ENCODE results near the gene DPT.
"Not testable (repeated sequence)": the region's sequence is repeated elsewhere in the genome, so short reads cannot be mapped to it uniquely, and the experiment has no call there.

DPT gene

GRCh38 chr1:168728473-168729404 lies at the start of gene DPT:
Gene DPT (minus strand): TSS chr1:168729206. CDS start chr1:168729174, 32 bp downstream.
- DNase-seq (ENCODE audit: low spot score in 2 of 2), result no peak
- Histone ChIP-seq H3K4me1 (no peaks in the 10 kb centered on the region), H3K36me3 (replicated peaks) (no peaks in the 10 kb centered on the region), H3K9me3 (no peaks in the 10 kb centered on the region), H3K4me3 (no peak within 1 kb of the TSS), H3K27me3 (ENCODE audit: low read depth) (no peaks in the 10 kb centered on the region)
- in situ Hi-C loops (cut with MboI; ENCODE audit: low sequenced_read_pairs), result no loop called here

DNA sequence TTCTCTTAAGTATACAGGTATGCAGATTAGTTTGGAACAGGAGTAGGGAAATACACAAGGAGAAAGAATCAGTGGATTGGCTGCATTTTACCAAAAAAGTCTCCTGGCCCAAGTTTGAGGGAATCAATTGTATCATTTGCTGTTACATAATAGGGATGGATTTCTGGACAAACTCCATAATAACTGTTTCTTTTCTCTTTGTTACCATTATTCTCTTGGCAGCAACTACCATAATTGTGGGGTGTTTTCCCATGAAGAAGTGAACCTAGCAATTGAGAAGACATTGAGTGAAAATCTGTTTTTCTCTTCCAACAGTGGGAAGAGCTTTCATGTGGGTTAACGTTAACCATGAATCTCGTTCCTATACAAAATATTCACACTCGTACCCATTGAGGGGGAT lies 46.4 kb upstream of the DPT start:
- DNase-seq (ENCODE audit: low spot score in 2 of 2), result no peak
- no peaks in the 10 kb centered on the region for H3K4me1 ChIP-seq
- H3K36me3 ChIP-seq (replicated peaks), result no peaks in the 10 kb centered on the region
- in situ Hi-C loops (cut with MboI; ENCODE audit: low sequenced_read_pairs), result no loop called here
- no peaks in the 10 kb centered on the region for H3K9me3 ChIP-seq
- no peak overlapping the region for H3K4me3 ChIP-seq
- no peaks in the 10 kb centered on the region for H3K27me3 ChIP-seq (ENCODE audit: low read depth)

- DNase-seq (ENCODE audit: low spot score in 2 of 2), result no peak
Measured at GRCh38 chr1:168774241-168774640, 45.2 kb upstream of the DPT start.

DNA sequence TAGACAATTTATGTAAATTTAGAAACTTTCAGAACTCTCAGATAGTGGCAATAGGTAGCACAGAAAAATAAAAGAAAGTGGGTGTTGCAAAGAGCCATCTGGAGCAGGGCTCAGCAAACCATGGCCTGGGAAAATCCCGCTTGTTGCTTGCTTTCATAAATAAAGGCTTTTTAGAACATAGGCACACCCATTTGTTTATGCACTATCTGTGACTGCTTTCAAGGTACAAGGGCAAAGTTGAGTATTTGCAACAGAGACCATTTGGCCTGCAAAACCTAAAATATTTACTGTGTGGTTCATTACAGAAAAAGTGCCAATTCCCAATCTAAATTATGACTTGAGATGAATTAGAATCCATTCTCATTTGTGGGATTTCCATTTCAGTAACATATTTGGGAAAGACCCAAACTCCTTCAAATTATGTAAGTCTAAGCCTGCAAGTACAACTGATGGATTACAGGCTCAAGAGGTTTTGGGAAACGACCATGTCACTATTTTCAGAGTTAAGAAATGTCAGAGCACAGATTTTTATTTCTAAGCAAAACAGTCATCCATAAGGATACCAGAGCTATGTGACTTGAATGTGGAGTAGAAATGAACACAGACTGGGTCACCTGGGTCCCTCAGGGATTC lies 43.5 kb upstream of the DPT start:
- Histone ChIP-seq H3K4me3 (no peak overlapping the region), H3K36me3 (replicated peaks) (no peaks in the 10 kb centered on the region), H3K27me3 (ENCODE audit: low read depth) (no peaks in the 10 kb centered on the region), H3K4me1 (no peaks in the 10 kb centered on the region), H3K9me3 (no peaks in the 10 kb centered on the region)
- DNase-seq (ENCODE audit: low spot score in 2 of 2), result no peak
- in situ Hi-C loops (cut with MboI; ENCODE audit: low sequenced_read_pairs), result no loop called here

More at GRCh38 chr1:168774241-168774640, 45.2 kb upstream of the DPT start:
- Histone ChIP-seq H3K36me3 (replicated peaks) (no peaks in the 10 kb centered on the region), H3K4me3 (no peak overlapping the region), H3K27me3 (ENCODE audit: low read depth) (no peaks in the 10 kb centered on the region), H3K9me3 (no peaks in the 10 kb centered on the region), H3K4me1 (no peaks in the 10 kb centered on the region)
- in situ Hi-C loops (cut with MboI; ENCODE audit: low sequenced_read_pairs), result no loop called here

- in situ Hi-C loops (cut with MboI; ENCODE audit: low sequenced_read_pairs), result no loop called here
- H3K36me3 ChIP-seq (replicated peaks), result no peaks in the 10 kb centered on the region
- H3K4me3 ChIP-seq, result no peak overlapping the region
- no peaks in the 10 kb centered on the region for H3K27me3 ChIP-seq (ENCODE audit: low read depth)
- no peaks in the 10 kb centered on the region for H3K4me1 ChIP-seq
- H3K9me3 ChIP-seq, result no peaks in the 10 kb centered on the region
- no peak for DNase-seq (ENCODE audit: low spot score in 2 of 2)
Measured at GRCh38 chr1:168771104-168771630, 42.2 kb upstream of the DPT start.

GRCh38 chr1:168769893-168770292 lies 40.9 kb upstream of the DPT start:
- H3K27me3 ChIP-seq (ENCODE audit: low read depth); DNase-seq (ENCODE audit: low spot score in 2 of 2); H3K36me3 ChIP-seq (replicated peaks); H3K4me1 ChIP-seq; H3K9me3 ChIP-seq; H3K4me3 ChIP-seq; in situ Hi-C loops (cut with MboI; ENCODE audit: low sequenced_read_pairs): not testable (repeated sequence)

- Histone ChIP-seq H3K27me3 (ENCODE audit: low read depth) (no peaks in the 10 kb centered on the region), H3K4me1 (no peaks in the 10 kb centered on the region), H3K4me3 (no peak overlapping the region), H3K9me3 (no peaks in the 10 kb centered on the region), H3K36me3 (replicated peaks) (no peaks in the 10 kb centered on the region)
- no peak for DNase-seq (ENCODE audit: low spot score in 2 of 2)
- in situ Hi-C loops (cut with MboI; ENCODE audit: low sequenced_read_pairs), result no loop called here
Measured at GRCh38 chr1:168767894-168768584, 39.0 kb upstream of the DPT start.

DNA sequence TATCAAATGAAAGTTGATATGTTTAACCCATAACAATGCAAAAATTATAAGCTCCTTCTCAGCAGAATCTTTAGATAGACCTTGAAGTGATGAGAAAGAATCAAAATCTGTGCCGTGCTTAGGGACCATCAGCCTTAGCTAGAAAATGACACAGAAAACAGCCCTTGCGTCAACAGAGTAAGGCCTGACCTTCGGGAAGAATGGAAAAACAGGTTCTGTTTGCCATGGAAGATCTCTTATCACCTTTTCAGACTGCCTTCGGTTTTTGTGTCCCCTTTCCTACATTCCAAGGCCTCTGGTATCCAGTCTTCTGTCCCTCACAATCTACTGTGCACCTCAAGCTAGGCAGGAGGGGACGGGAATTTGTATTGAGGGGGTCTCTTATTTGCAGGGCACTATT lies 37.6 kb upstream of the DPT start:
- in situ Hi-C loops (cut with MboI; ENCODE audit: low sequenced_read_pairs), result no loop called here

GRCh38 chr1:168763031-168763430 lies 34.0 kb upstream of the DPT start:
- Histone ChIP-seq H3K9me3 (no peaks in the 10 kb centered on the region), H3K36me3 (replicated peaks) (no peaks in the 10 kb centered on the region), H3K4me3 (no peak overlapping the region), H3K27me3 (ENCODE audit: low read depth) (no peaks in the 10 kb centered on the region), H3K4me1 (no peaks in the 10 kb centered on the region)
- in situ Hi-C loops (cut with MboI; ENCODE audit: low sequenced_read_pairs), result no loop called here
- DNase-seq (ENCODE audit: low spot score in 2 of 2), result no peak

More for the DNA sequence above, 37.6 kb upstream of the DPT start:
- Histone ChIP-seq H3K4me1 (no peaks in the 10 kb centered on the region), H3K9me3 (no peaks in the 10 kb centered on the region), H3K36me3 (replicated peaks) (no peaks in the 10 kb centered on the region), H3K4me3 (no peak overlapping the region), H3K27me3 (ENCODE audit: low read depth) (no peaks in the 10 kb centered on the region)
- no peak for DNase-seq (ENCODE audit: low spot score in 2 of 2)

DNA sequence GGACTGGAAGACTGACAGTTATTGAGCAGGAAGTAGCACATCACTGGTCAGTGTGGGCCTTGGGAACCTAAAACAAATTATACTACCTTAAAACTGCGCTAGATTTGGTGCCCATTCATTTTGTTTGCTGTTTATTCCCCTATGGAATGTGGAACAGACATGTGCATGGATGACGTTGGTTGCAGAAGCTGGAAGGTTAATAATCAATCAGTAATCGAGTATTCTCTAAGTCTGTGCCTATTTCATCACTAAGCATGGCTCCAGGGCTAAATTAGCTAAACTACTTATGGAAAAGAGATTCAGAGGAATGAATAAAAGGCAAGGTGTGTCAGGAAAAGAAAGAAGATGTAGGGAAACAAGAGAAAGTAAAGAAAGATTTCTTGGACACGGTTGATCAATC lies 33.5 kb upstream of the DPT start:
- Histone ChIP-seq H3K4me1 (no peaks in the 10 kb centered on the region), H3K9me3 (no peaks in the 10 kb centered on the region), H3K36me3 (replicated peaks) (no peaks in the 10 kb centered on the region), H3K27me3 (ENCODE audit: low read depth) (no peaks in the 10 kb centered on the region), H3K4me3 (no peak overlapping the region)
- no peak for DNase-seq (ENCODE audit: low spot score in 2 of 2)
- in situ Hi-C loops (cut with MboI; ENCODE audit: low sequenced_read_pairs), result no loop called here

DNA sequence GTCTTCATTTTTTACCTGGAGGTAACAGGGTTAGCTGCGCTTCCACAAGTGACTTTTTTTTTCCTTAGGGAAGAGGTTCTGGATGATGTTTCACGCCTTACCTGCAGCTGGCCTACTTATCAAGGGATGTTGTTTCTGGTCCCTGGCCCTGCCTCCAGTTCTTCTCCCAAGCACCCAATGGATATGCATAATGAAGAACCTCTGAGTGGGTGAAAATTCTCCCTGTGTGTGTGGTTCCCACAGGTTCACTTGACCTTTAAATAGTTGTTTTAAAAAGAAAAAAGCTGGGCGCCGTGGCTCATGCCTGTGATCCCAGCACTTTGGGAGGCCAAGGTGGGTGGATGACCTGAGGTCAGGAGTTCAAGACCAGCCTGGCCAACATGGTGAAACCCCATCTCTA lies 31.8 kb upstream of the DPT start:
- no peaks in the 10 kb centered on the region for H3K36me3 ChIP-seq (replicated peaks)
- no peak for DNase-seq (ENCODE audit: low spot score in 2 of 2)
- no peaks in the 10 kb centered on the region for H3K27me3 ChIP-seq (ENCODE audit: low read depth)
- in situ Hi-C loops (cut with MboI; ENCODE audit: low sequenced_read_pairs), result no loop called here
- H3K4me1 ChIP-seq, result no peaks in the 10 kb centered on the region
- H3K9me3 ChIP-seq, result no peaks in the 10 kb centered on the region
- no peak overlapping the region for H3K4me3 ChIP-seq

GRCh38 chr1:168760241-168760640 lies 31.2 kb upstream of the DPT start:
- in situ Hi-C loops (cut with MboI; ENCODE audit: low sequenced_read_pairs), result no loop called here
- Histone ChIP-seq H3K27me3 (ENCODE audit: low read depth) (no peaks in the 10 kb centered on the region), H3K9me3 (no peaks in the 10 kb centered on the region), H3K36me3 (replicated peaks) (no peaks in the 10 kb centered on the region), H3K4me3 (no peak overlapping the region), H3K4me1 (no peaks in the 10 kb centered on the region)
- no peak for DNase-seq (ENCODE audit: low spot score in 2 of 2)

- Histone ChIP-seq H3K9me3 (no peaks in the 10 kb centered on the region), H3K4me1 (no peaks in the 10 kb centered on the region), H3K27me3 (ENCODE audit: low read depth) (no peaks in the 10 kb centered on the region), H3K36me3 (replicated peaks) (no peaks in the 10 kb centered on the region), H3K4me3 (no peak overlapping the region)
- no peak for DNase-seq (ENCODE audit: low spot score in 2 of 2)
- in situ Hi-C loops (cut with MboI; ENCODE audit: low sequenced_read_pairs), result no loop called here
Measured at GRCh38 chr1:168759077-168759476, 30.1 kb upstream of the DPT start.

GRCh38 chr1:168758503-168758902 lies 29.5 kb upstream of the DPT start:
- in situ Hi-C loops (cut with MboI; ENCODE audit: low sequenced_read_pairs), result no loop called here
- DNase-seq (ENCODE audit: low spot score in 2 of 2), result no peak
- no peaks in the 10 kb centered on the region for H3K27me3 ChIP-seq (ENCODE audit: low read depth)
- no peaks in the 10 kb centered on the region for H3K4me1 ChIP-seq
- no peak overlapping the region for H3K4me3 ChIP-seq
- no peaks in the 10 kb centered on the region for H3K9me3 ChIP-seq
- H3K36me3 ChIP-seq (replicated peaks), result no peaks in the 10 kb centered on the region

Data from HAP-1 (cell line).